Aortic smooth muscle cell (primary cell): Measurements from ENCODE around the gene EIF2S3. TPM values are rescaled to one million over a fixed set of nuclear protein-coding genes. Genes with fewer than 3 reads are reported as not detected.

Experiments used
- total RNA-seq: library from RNA; depleted of rRNA; stranded (reverse); fragments of >200 nt; gene quantifications from 2 replicates; pipeline ENCODE4 v1.2.3, GENCODE V29; 2014

Gene EIF2S3
- total RNA-seq, result 195 and 202 TPM in 2 replicates

DNA sequence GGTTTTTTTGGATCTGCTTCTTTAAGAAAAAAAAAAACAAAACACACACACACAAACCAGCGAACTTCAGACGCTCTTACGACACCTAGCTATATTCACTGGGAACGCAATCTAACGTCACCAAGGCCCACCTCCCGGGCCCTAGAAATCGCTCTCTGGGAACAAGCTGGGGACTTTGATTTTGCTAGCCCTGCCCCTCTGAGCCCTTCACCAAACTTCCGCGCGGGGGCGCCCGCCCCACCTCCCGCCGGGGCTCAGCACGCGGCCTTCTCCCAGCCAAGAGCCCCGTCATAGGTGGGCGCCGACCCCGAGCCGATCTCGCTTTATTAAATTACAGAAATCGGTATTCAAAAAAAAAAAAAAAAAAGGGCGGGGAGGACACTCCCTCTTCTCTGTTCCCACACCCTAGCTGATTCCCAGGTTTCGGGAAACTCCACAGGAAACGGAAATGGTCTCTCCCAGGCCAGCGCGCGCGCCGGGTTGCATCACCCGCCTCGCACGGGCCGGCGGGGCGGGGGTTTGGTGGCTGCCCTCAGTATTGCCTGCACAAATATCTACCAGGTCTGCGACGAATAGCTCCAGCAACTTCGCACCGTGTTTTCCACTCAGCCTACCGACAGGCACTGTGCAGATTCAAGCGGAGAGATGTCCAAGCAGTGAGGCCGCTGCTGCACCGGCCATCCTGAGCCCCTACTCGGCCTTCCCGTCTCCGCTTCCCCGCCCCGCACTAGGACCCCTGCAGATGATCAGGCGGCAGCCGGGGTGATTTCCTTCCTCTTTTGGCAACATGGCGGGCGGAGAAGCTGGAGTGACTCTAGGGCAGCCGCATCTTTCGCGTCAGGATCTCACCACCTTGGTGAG, at the start of gene EIF2S3:
EIF2S3 (plus strand) TSS at position 775 of the 861 bp plus-strand sequence; CDS start at position 788, 13 bp downstream.

DNA sequence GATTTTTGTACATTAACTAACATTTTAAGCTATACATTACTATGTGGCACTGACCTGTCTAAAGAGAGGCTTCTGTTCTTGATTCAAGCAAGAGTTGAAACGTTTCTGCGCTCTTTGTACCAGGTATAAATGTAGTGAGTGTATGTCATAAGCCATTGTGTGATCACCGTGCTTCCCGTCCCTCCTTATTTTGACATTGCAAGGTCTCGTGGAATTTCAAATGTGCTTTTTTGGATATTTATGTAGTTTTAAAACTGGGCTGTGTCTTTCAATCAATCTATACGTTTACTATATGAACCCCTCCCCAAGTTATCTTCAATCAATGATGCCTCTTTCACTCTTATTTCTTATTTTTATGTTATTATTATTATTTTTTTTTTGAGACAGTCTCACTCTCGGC, 27.7 kb upstream of the EIF2S3 start, which contains the start of gene KLHL15:
KLHL15 (minus strand) TSS at position 101 of the 400 bp plus-strand sequence. CDS start 20,493 bp downstream, outside the sequence.

Other genes starting within 250 kb of the EIF2S3 start
- gene APOO, start 147.0 kb upstream of the EIF2S3 start, total RNA-seq, result 7.9 and 9.6 TPM in 2 replicates
- 0.06 TPM in 1 of 2 replicates, not detected in the other for gene CXorf58, start 146.9 kb upstream of the EIF2S3 start, total RNA-seq
- gene KLHL15, start 27.8 kb upstream of the EIF2S3 start, total RNA-seq, result 7.8 and 9.5 TPM in 2 replicates
- 33.7 and 38.4 TPM in 2 replicates for gene ZFX, start 94.8 kb downstream of the EIF2S3 start, total RNA-seq